Measurements from ENCODE around the gene STIL.

Gene STIL

GRCh38 chr1:47241114-47242113, 72.5 kb downstream of the STIL start:
- no peak for TF ChIP-seq CTCF (IDR thresholded peaks at IDR 0.05; ENCODE audit: low read depth, low read length)
- peaks cover 11% of the 10 kb centered on the region for H3K27me3 ChIP-seq (ENCODE audit: insufficient read depth, low read depth, severe bottlenecking)
- no peak for DNase-seq
- no peak overlapping the region for H3K4me3 ChIP-seq (ENCODE audit: low read depth, low read length)
- no peak overlapping the region for H3K27ac ChIP-seq
- no peaks in the 10 kb centered on the region for H3K9me3 ChIP-seq (ENCODE audit: severe bottlenecking)
- no peaks in the 10 kb centered on the region for H3K36me3 ChIP-seq

GRCh38 chr1:47238935-47239592, 74.9 kb downstream of the STIL start:
- no peak overlapping the region for H3K4me3 ChIP-seq (ENCODE audit: low read depth, low read length)
- H3K36me3 ChIP-seq: no peaks in the 10 kb centered on the region
- peaks cover 11% of the 10 kb centered on the region for H3K27me3 ChIP-seq (ENCODE audit: insufficient read depth, low read depth, severe bottlenecking)
- TF ChIP-seq CTCF (IDR thresholded peaks at IDR 0.05; ENCODE audit: low read depth, low read length): no peak
- no peak overlapping the region for H3K27ac ChIP-seq
- DNase-seq: no peak
- no peaks in the 10 kb centered on the region for H3K9me3 ChIP-seq (ENCODE audit: severe bottlenecking)

- Histone ChIP-seq H3K9me3 (ENCODE audit: severe bottlenecking) (no peaks in the 10 kb centered on the region), H3K27me3 (ENCODE audit: insufficient read depth, low read depth, severe bottlenecking) (peaks cover 38% of the 10 kb centered on the region), H3K27ac (no peak overlapping the region), H3K4me3 (ENCODE audit: low read depth, low read length) (no peak overlapping the region), H3K36me3 (no peaks in the 10 kb centered on the region)
- no peak for DNase-seq
- TF ChIP-seq CTCF (IDR thresholded peaks at IDR 0.05; ENCODE audit: low read depth, low read length): no peak
These were observed 78.1 kb downstream of the STIL start for GRCh38 chr1:47235806-47236205.

DNA sequence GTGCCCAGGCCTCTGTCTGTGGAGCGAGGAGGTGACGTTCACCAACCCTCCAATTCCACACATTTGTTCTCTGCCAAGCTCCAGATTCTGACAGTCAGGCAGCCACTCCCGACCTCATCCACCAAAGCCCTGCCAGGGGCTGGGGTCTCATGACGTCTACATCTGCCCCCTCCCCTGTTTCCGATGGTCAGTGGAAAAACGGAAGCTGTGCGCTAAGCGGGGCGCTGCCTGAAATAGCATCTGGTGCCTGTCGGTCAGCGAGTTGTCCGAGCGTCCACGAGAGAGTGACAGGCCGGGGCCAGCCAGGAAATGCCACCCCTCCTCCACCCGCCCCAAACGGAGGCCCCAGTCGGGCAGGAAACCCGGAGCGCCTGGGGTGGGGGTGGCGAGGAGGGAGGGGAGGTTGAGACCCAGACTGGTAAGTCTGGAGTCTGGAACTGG, 78.7 kb downstream of the STIL start:
- TF ChIP-seq CTCF (IDR thresholded peaks at IDR 0.05; ENCODE audit: low read depth, low read length): no peak
- H3K36me3 ChIP-seq: no peaks in the 10 kb centered on the region
- H3K9me3 ChIP-seq (ENCODE audit: severe bottlenecking): no peaks in the 10 kb centered on the region
- H3K27me3 ChIP-seq (ENCODE audit: insufficient read depth, low read depth, severe bottlenecking): peaks cover 43% of the 10 kb centered on the region
- H3K4me3 ChIP-seq (ENCODE audit: low read depth, low read length): no peak overlapping the region
- no peak for DNase-seq
- H3K27ac ChIP-seq: no peak overlapping the region

DNA sequence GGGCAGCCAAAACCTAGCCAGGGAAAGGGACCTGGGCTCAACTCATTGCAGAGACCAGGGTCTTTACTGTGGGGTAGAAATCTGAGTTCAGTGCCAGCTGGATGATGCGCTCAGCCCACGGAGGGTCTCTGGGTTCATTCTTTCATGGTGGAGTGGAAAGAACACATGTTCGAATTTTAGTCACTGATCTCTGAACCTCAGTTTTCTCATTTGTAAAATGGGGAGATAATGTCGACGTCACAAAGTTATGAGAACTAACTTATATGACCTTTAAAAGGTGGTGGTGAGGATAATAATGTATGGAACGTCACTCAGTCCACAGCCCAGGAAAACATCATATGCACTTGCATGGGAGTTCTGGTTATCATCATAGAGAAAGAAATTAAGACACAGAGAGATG, 80.8 kb downstream of the STIL start:
- Histone ChIP-seq H3K9me3 (ENCODE audit: severe bottlenecking) (no peaks in the 10 kb centered on the region), H3K27ac (no peak overlapping the region), H3K36me3 (no peaks in the 10 kb centered on the region), H3K27me3 (ENCODE audit: insufficient read depth, low read depth, severe bottlenecking) (peaks cover 62% of the 10 kb centered on the region), H3K4me3 (ENCODE audit: low read depth, low read length) (no peak overlapping the region)
- no peak for TF ChIP-seq CTCF (IDR thresholded peaks at IDR 0.05; ENCODE audit: low read depth, low read length)
- DNase-seq: no peak
